RWPE1 (cell line): ENCODE results near the gene PHF20.
"Not testable (repeated sequence)": the region's sequence is repeated elsewhere in the genome, so short reads cannot be mapped to it uniquely, and the experiment has no call there.

Experiments used
- CTCF ChIA-PET: fragments of 350-600 bp; sonication (Branson Sonifier 250); formaldehyde crosslinking; extraction: SDS; loops from one replicate; lab custom pipeline; 2021; lab: Yijun Ruan, JAX
- POLR2A ChIA-PET: fragments of 400-600 bp; formaldehyde crosslinking; extraction: SDS; loops from one replicate; lab custom pipeline; 2020; ENCODE audit warnings: antibody characterized with exemption; ENCODE audit not compliant: low non-redundant PET; lab: Yijun Ruan, JAX
- DNase-seq: peaks from one replicate; pipeline ENCODE4 v3.0.0; 2012; ENCODE audit warnings: low spot score
- H3K27ac ChIP-seq: fragments of 450-650 bp; 2 replicates; pipeline ENCODE4 v1.5.1; 2017
- CTCF ChIP-seq: fragments of 450-650 bp; conservative IDR thresholded peaks from 2 replicates; pipeline ENCODE4 v1.5.1; 2017; ENCODE audit warnings: low read depth, mild to moderate bottlenecking

Gene PHF20

GRCh38 chr20:35771689-35772562, at the start of gene PHF20:
PHF20 (plus strand) TSS chr20:35772015; CDS start chr20:35801523, 29,508 bp downstream.
- no peak for TF ChIP-seq CTCF
- ChIA-PET POLR2A (interaction anchor here (0.5 to 2.6 kb wide), 4 partner anchors 14 to 788 kb away, joined by 3 to 29 read pairs (median 4); partner anchors contain the start of gene RBM39), CTCF (interaction anchor here (0.5 to 1.4 kb wide), 4 partner anchors 11 to 73 kb away, joined by 3 to 9 read pairs (median 4); no protein-coding TSS in a partner anchor)
- H3K27ac ChIP-seq, result peak within 1 kb of the TSS; percentile 86
- peak; percentile 100 for DNase-seq

DNA sequence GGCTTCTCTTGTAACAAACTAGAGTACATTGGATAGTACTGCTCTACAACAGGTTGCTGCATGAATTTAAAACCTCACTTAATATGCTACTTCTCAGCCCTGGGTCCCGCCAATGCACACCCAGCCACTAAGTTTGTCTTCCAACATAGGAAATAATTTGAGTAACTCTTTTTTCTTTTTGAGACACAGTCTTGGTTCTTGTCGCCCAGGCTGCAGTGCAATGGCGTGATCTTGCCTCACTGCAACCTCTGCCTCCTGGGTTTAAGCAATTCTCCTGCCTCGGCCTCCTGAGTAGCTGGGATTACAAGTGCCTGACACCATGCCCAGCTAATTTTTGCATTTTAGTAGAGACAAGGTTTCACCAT, 48.6 kb upstream of the PHF20 start:
- POLR2A ChIA-PET, result interaction anchor here (0.6 kb wide), 1 partner anchor 11 kb away, joined by 3 read pairs; no protein-coding TSS in a partner anchor
- CTCF ChIA-PET, DNase-seq: not testable (repeated sequence)
- H3K27ac ChIP-seq, result peak overlapping the region; percentile 4; the same call in 1 of the 2 replicates

- H3K27ac ChIP-seq, result peak overlapping the region; percentile 4; the same call in 1 of the 2 replicates
- DNase-seq, CTCF ChIA-PET: not testable (repeated sequence)
- POLR2A ChIA-PET, result interaction anchor here (0.6 kb wide), 2 partner anchors 11 to 94 kb away, joined by 3 read pairs; no protein-coding TSS in a partner anchor
Measured at GRCh38 chr20:35723652-35724320, 48.0 kb upstream of the PHF20 start.

GRCh38 chr20:35724321-35725230, 47.2 kb upstream of the PHF20 start:
- ChIA-PET POLR2A (interaction anchor here (0.6 to 0.7 kb wide), 2 partner anchors 18 to 93 kb away, joined by 3 to 10 read pairs; partner anchors contain the start of gene RBM39), CTCF (interaction anchor here (0.6 kb wide), 1 partner anchor 114 kb away, joined by 3 read pairs; no protein-coding TSS in a partner anchor)
- no peak for TF ChIP-seq CTCF
- DNase-seq, result no peak
- no peak overlapping the region for H3K27ac ChIP-seq

- POLR2A ChIA-PET, result no interaction called here
- CTCF ChIA-PET, result interaction anchor here (0.9 to 1.1 kb wide), 2 partner anchors 12 to 157 kb away, joined by 4 read pairs; no protein-coding TSS in a partner anchor
- no peak for TF ChIP-seq CTCF
- no peak for DNase-seq
- 0 out of 2 replicates have a peak overlapping the region, but pooled peaks have one; percentile 7 for H3K27ac ChIP-seq
Measured at GRCh38 chr20:35726842-35727711, 44.7 kb upstream of the PHF20 start.

DNA sequence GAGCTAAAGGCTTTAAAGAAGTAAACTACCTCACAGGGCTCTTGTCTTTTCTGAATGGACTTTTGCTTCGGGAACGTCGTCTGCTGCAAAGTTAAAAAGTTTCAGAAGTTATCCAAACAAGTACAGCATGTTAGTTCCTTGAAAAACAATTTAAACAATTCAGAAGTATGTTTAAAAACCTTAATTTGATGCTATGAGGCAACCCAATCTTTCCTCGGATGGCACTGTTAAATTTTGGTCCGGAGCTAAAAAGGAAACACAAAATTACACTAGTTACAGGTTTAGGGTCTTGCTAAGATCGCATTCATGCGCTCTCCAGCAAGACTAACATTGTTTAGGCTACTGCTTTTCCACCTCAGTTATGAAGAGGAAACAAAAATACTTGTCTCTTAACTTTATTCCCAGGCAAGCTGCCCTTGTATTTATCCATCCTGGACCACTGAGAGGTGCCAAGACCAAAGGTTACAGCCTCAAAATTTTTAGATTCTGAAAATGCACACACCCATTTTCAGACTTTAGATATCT, 42.5 kb upstream of the PHF20 start:
- TF ChIP-seq CTCF, result no peak
- DNase-seq, result no peak
- no peak overlapping the region for H3K27ac ChIP-seq
- POLR2A ChIA-PET, result no interaction called here
- CTCF ChIA-PET, result no interaction called here
